Right ventricle myocardium inferior (tissue), 1 donor: ENCODE measurements around the gene CDKN1B. TPM values are rescaled to one million over a fixed set of nuclear protein-coding genes. Genes with fewer than 3 reads are reported as not detected.
"Not testable (repeated sequence)": the region's sequence is repeated elsewhere in the genome, so short reads cannot be mapped to it uniquely, and the experiment has no call there.

Source experiments
- ATAC-seq: fragments of 200-7000 bp; cut with Tn5 transposase; one replicate; pipeline ENCODE4 v1.9.1; 2020; ENCODE audit warnings: mild to moderate bottlenecking, moderate library complexity
- DNase-seq: peaks from one replicate; pipeline ENCODE4 v3.0.0; 2021; ENCODE audit errors: missing footprints
- intact Hi-C: fragments of 100-400 bp; cut with DNase I; formaldehyde crosslinking; loops from one replicate; pipeline ENCODE4 v1.11.0; 2022
- microRNA-seq: library from miRNA; unstranded; fragments of <30 nt; microRNA quantifications from one replicate; pipeline ENCODE4 v1.2.0, GENCODE V29; 2020
- total RNA-seq: library from RNA; stranded (reverse); fragmentation: NEBNext Ultra II Directional; extraction: Animal tissue kit (Norgen Biotek cat#: 25700); gene quantifications from one replicate; pipeline ENCODE4 v1.2.1, GENCODE V29; 2021
- donor health status: DM: no; HTN: yes; CAD: no; lungs with severe emphysema.

CDKN1B gene
- total RNA-seq, 1 donor from 2014 or later, result 38.0 TPM

DNA sequence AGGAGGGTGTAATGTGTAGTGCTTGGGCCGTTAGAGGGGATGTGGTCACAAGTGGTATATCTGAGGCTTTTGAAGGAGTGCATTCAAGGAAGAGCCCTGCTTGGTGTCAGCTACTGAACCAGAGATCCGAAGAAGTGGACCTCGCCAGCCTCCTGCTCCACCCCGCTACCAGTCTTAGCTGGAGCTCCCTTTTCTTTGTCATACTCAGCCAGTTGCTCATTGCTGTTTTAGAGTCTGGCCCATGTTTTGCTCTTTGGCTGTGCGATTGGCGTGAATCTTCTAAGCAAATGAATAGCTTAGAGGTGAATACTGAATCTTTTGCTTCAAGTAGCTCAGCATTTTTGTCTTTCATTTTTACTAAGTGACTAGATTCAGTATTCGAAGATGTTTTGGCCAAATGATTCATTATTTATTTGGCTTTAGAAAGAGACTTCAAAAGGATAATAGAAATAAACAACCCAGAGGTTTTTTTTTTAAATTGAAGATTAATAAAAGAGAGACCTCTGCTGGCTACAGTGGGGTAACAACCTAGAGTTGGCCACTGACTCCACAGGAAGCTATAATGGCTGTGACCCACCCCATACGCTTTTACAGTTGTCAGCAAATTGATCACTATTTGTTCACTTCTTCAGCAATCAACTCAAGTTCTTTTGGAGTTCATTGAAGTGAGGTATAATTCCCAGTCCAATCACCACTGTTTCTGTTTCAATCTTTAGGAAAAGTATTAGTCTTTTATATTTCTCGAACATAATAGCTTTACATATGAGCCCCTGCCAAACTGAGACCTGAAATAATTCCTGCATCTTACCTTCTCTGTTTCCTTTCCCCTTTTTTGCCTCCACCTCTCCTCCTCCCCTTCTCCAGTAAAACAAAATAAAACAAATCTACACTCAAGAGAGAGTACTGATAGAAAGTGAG is 19.9 kb downstream of the CDKN1B start:
- ATAC-seq (peak; percentile 78), DNase-seq (no peak)
- intact Hi-C loops, result no loop called here

GRCh38 chr12:12738152-12738551 is 21.0 kb downstream of the CDKN1B start:
- intact Hi-C loops, ATAC-seq, DNase-seq: not testable (repeated sequence)

- DNase-seq (no peak), ATAC-seq (no peak)
- intact Hi-C loops, result loop anchor here (5.0 kb wide), 1 partner anchor 36 kb away; no protein-coding TSS in a partner anchor
Measured at GRCh38 chr12:12741660-12742059, 24.5 kb downstream of the CDKN1B start.

- intact Hi-C loops, result loop anchor here (5.0 kb wide), 1 partner anchor 33 kb away; no protein-coding TSS in a partner anchor
- DNase-seq, result no peak
- ATAC-seq, result no peak
Measured at GRCh38 chr12:12744546-12745305, 27.6 kb downstream of the CDKN1B start.

- intact Hi-C loops, result no loop called here
- no peak for ATAC-seq
- no peak for DNase-seq
Measured at GRCh38 chr12:12745576-12746211, 28.5 kb downstream of the CDKN1B start.

- intact Hi-C loops, result no loop called here
- no peak for ATAC-seq
- no peak for DNase-seq
Measured at GRCh38 chr12:12747278-12747677, 30.1 kb downstream of the CDKN1B start.

GRCh38 chr12:12748044-12748443 is 30.9 kb downstream of the CDKN1B start:
- DNase-seq (no peak), ATAC-seq (no peak)
- intact Hi-C loops, result no loop called here

GRCh38 chr12:12749433-12749832 is 32.3 kb downstream of the CDKN1B start:
- intact Hi-C loops, result no loop called here

GRCh38 chr12:12755923-12756322 is 38.8 kb downstream of the CDKN1B start:
- DNase-seq, result no peak
- intact Hi-C loops, result no loop called here
- no peak for ATAC-seq

More at GRCh38 chr12:12749433-12749832, 32.3 kb downstream of the CDKN1B start:
- DNase-seq, result no peak
- ATAC-seq, result no peak

DNA sequence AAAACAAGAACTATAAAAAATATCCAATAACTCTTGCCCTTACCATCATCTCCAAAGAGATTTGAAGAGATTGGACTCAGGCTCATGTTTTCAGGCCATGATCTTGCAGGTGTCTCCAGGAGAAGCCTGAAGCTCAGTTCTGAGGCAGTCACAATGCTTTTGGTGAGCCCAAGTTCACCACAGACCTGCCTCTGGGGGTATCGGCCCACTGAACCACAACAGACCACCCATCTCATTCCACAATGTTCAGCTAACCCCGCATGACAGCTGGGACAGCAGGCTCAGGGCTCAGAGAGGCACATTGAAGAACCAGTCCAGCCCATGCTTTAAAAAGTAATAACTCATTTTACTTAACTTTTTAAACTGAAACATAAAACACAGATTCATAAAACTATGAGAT is 40.0 kb downstream of the CDKN1B start:
- no peak for ATAC-seq
- DNase-seq, result no peak
- intact Hi-C loops, result no loop called here

DNA sequence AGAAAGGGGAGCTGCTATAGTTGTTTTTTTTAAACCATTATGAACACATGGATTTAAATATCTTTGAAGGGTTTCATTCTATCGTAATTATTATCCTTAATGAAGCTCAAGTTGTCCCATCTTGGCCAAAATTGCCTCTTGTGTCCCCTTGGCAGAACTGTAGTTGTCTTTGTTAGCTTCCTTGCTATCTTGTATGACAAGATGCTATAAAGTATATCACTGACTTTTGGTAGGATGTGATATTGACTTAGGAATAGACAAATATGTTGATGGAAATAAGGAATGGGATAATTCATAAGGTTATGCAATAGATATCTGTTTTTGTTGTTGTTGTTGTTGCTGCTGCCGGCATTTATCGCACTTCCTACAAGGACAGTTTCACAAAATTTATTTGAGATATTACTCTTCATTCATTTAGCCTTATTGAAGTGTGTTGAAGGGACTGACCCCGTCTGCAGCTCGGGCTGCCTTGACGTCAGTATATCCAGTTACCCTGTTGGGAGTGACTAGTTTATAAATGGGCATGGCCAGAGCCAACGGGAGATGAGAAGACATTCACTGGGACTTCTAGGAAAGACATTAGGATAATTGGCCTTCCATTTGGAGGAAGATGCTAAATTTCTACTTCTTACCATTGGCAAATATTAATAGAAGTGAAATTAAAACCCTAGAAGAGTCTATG is 42.2 kb downstream of the CDKN1B start:
- DNase-seq (no peak), ATAC-seq (no peak)
- intact Hi-C loops, result no loop called here

- ATAC-seq (no peak), DNase-seq (no peak)
- intact Hi-C loops, result no loop called here
Measured at GRCh38 chr12:12764824-12765223, 47.7 kb downstream of the CDKN1B start.

DNA sequence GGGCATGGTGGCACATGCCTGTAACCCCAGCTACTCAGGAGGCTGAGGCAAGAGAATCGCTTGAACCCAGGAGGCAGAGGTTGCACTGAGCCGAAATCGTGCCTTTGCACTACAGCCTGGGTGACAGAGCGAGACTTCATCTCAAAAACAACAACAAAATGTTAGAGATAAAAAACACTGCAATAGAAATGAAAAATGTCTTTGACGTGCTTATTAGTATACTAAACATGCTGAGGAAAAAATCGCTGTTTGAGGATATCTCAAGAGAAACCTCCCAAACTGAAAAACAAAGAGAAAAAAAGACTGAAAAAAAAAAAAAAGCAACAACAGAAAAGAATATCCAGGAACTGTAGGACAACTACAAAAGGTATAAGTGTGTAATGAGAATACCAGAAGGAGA is 53.1 kb downstream of the CDKN1B start:
- DNase-seq (no peak), ATAC-seq (no peak)
- intact Hi-C loops, result no loop called here

Small RNA genes within 50 kb of the gene (microRNA-seq; reads per million reads assigned to microRNA genes)
- gene MIR613, result not detected

Other genes starting within 250 kb of the CDKN1B start
- gene DUSP16, start 154.5 kb upstream of the CDKN1B start, total RNA-seq, result 11.6 TPM
- 15.9 TPM for gene CREBL2, start 105.5 kb upstream of the CDKN1B start, total RNA-seq
- gene GPR19, start 21.2 kb upstream of the CDKN1B start, total RNA-seq, result not detected
- 19.7 TPM for gene APOLD1, start 68.3 kb downstream of the CDKN1B start, total RNA-seq
- gene DDX47, start 96.0 kb downstream of the CDKN1B start, total RNA-seq, result 26.5 TPM
- gene GPRC5A, start 174.2 kb downstream of the CDKN1B start, total RNA-seq, result 1.7 TPM
- not detected for gene GPRC5D, start 234.8 kb downstream of the CDKN1B start, total RNA-seq